GM12875 (cell line): ENCODE data around the gene BTBD6.
A peak's percentile ranks its signal among the peaks of the same experiment; 100 is the strongest.
"Not testable (repeated sequence)": the region's sequence is repeated elsewhere in the genome, so short reads cannot be mapped to it uniquely, and the experiment has no call there.

Experiments
- H3K4me3 ChIP-seq: one replicate; pipeline ENCODE4 v1.5.1; 2011; ENCODE audit warnings: low read depth, low read length, control low read depth
- CTCF ChIP-seq: IDR thresholded peaks from 2 replicates; pipeline ENCODE4 v1.5.1; 2011; ENCODE audit warnings: low read depth, mild to moderate bottlenecking, control low read depth, inconsistent platforms, low read length, moderate library complexity, borderline replicate concordance; ENCODE audit not compliant: insufficient read depth

The BTBD6 gene

GRCh38 chr14:105274637-105275036, 26.3 kb downstream of the BTBD6 start:
- H3K4me3 ChIP-seq: no peak overlapping the region
- no peak for TF ChIP-seq CTCF

GRCh38 chr14:105275267-105275946, 27.1 kb downstream of the BTBD6 start:
- H3K4me3 ChIP-seq: no peak overlapping the region
- no peak for TF ChIP-seq CTCF

DNA sequence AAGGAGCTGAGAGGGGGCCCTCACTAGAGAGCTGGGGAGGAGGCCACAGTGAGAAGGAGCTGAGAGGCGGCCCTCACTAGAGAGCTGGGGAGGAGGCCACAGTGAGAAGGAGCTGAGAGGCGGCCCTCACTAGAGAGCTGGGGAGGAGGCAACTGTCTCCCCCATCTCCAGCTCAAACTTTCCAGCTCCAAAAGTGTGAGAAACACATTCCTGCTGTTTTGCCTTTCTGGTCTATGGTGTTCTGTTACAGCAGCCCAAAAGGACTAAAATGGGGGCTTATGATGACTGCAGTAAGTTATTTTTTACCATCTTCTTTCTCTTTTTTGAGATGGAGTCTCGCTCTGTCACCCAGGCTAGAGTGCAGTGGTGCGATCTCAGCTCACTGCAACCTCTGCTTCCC, 29.1 kb downstream of the BTBD6 start:
- not testable (repeated sequence) for H3K4me3 ChIP-seq

DNA sequence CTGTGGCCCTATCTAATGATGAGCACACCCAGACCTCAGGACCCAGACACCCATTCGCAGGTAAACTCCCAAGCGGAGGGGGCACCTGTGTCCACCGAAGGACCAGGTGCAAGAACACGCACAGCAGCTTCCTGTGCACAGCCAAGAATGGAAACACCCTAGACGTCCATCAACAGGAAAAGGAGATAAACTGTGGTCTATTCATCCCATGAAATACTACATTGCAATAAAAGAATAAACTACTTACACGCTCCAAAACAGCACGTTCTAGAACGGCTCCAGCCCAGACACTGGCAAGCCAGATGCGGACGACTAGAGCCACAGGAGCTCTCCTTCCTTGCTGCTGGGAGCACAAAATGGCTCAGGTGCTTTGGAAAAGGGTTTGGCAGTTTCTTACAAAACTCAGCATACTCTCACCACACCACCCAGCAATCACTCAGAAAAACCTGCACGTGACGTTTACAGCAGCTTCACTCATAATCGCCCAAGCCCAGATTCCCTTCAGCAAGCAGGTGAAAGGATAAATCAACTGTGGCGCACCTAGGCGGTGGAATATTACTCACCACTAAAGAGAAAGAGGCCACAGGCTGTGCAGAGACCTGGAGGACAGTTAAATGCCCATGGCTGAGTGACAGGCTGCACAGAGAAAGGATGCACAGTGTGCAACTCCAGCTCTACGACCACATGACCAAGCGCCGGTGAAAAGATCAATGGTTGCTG, 31.5 kb downstream of the BTBD6 start:
- H3K4me3 ChIP-seq: no peak overlapping the region
- no peak for TF ChIP-seq CTCF

DNA sequence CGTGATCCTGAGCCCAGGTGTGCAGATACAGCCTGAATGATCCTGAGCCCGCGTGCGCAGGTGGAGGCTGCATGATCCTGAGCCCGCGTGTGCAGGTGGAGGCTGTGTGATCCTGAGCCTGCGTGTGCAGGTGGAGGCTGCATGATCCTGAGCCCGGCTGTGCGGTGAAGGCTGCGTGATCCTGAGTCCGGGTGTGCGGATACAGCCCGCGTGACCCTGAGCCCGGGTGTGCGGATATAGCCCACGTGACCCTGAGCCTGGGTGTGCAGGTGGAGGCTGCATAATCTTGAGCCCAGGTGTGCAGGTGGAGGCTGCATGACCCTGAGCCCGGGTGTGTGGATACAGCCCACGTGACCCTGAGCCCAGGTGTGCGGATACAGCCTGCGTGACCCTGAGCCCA, 32.2 kb downstream of the BTBD6 start:
- no peak overlapping the region for H3K4me3 ChIP-seq
- no peak for TF ChIP-seq CTCF

- peak; percentile 67; the same call in 1 of the 2 replicates for TF ChIP-seq CTCF
- no peak overlapping the region for H3K4me3 ChIP-seq
Measured at GRCh38 chr14:105281371-105282097, 33.2 kb downstream of the BTBD6 start.

DNA sequence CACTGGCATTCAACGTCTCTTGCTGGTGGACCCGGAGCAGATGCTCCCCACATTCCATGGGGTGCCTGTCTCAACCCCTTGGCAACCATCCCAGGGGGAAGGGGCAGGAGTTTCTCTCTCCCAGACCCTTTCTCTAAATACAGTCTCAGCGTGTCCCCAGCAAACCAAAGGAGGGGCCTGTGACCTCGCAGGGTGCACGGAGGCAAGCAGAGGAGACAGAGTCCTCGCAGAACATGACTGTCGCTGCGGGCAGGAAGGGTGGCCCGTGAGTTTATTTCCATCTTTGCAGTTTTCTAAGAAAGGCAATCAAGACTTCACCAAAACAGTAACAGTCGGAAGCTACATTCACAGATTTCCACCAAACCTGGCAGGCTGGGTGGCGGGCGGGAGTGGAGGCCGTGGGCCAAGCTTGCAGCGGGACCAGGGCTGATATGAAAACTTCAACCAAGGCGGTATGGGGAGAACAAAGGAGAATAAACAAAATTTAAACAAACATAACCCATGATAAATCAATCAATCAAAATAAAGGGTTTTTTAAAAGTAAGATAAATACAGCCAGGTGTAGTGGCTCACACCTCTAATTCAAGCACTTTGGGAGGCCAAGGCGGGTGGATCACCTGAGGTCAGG, 33.9 kb downstream of the BTBD6 start:
- H3K4me3 ChIP-seq: no peak overlapping the region
- TF ChIP-seq CTCF: no peak
